NCI-H345 treated with DMSO at 0.1 percent for 48 hours (cell line): ENCODE data around the gene TMEM86A.

Experiments used
- DNase-seq: peaks from one replicate; lab custom pipeline; 2025; ENCODE audit not compliant: unreplicated experiment; lab: John Stamatoyannopoulos, UW

TMEM86A gene

DNA sequence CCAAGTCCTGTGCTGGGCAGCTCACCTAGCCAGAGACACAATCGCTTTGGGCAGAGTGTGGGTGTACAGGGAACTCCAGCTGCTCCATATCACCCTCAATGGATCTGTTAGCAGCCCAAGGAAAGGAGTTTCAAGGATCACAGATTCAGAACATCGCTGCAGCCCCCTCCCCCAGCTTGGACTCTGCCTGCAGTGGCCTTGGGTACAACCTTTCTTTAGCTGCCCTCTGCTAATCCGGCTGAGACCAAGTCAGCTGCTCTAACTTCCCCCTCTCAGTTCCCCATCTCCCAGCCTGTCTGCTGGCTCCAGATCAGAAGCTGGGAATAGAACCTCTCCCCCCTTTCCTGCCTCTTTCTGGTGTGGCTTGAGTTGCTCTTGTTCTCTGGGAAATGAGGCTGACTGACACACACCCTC lies 1.3 kb downstream of the TMEM86A start:
- DNase-seq: no peak

DNA sequence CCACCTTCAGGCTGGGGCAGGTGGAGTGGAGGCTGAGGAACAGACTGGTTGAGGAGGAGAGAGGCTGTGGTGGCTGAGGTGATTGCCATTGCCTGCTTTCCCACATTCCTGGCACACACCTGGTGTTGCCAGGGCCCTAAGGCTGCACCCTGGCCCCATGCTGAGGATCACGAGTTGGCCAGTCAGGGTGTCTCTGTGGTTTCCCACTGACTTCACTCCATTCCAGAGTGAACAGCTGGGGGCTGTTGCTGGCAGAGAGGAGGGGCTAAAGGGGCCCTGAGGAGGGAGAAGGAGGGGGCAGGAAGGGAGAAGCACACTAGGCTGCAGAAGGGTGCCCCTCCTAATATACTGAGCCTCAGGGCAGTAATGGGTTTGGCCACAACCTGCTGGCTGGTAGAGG lies 1.8 kb downstream of the TMEM86A start:
- no peak for DNase-seq

DNA sequence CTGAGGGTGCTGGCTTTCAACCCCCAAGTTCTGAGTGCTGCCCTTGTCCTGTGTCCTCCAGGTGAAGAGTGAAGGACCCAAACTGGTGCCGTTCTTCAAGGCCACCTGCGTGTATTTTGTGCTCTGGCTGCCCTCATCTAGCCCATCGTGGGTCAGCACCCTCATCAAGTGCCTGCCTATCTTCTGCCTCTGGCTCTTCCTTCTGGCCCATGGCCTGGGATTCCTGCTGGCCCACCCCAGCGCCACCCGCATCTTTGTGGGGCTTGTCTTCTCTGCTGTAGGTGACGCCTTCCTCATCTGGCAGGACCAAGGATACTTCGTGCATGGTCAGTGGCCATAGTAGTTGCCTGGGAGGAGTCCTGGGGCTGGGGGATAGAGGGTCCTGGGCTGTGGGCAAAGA lies 2.3 kb downstream of the TMEM86A start:
- no peak for DNase-seq

DNA sequence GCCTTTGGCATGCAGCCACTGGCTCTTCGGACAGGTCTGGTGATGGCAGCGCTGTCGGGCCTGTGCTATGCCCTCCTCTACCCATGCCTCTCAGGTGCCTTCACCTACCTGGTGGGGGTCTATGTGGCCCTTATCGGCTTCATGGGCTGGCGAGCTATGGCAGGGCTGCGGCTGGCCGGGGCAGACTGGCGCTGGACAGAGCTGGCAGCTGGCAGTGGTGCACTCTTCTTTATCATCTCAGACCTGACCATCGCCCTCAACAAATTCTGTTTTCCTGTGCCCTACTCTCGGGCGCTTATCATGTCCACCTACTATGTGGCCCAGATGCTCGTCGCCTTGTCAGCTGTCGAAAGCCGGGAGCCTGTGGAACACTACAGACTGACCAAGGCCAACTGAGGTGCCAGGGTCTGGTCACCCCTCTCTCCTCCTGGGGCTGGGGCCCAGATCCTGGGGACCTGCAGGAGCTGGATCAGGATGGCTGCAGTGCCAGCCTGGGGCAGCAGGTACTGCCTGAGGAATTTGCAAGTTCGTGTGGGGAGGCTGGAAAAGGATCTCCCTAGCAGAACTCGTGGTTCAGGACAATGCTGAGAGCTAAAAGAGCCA lies 3.1 kb downstream of the TMEM86A start:
- DNase-seq: no peak

DNA sequence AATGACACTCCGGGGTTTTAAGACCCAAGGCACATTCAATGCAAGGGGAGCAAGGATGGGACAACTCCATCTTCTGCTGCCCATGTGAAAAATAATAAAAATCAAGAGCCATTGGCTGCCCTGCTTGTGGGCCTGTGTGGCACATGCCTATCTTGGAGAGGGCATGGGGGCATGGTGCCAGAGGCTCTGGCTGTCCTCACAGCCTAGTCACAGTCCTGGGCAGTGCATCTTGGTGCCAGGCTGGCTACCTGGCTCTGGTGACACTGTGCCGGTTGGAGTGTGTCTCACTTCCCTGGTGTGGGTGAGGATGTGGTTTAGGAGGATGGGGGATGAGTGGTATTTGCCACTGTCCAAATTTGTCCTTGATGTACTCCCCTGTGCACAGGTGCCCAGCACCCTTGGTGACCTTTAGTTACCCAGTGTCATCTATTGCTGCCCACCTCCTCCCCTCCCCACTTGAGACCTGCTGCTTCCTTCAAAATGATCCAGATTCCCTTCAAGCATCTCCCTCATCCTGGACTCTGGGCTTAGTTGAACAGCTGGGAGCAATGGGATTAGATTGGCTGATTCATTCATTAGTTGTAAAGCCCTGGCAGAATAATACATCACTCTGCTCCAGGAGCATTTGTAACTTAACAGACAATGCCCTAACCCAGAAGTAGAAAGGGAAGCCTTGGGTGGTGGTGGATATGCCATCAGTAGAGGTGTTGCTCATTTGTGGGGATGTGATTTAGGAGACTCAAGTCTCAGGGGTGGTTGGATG lies 4.6 kb downstream of the TMEM86A start:
- DNase-seq: no peak

DNA sequence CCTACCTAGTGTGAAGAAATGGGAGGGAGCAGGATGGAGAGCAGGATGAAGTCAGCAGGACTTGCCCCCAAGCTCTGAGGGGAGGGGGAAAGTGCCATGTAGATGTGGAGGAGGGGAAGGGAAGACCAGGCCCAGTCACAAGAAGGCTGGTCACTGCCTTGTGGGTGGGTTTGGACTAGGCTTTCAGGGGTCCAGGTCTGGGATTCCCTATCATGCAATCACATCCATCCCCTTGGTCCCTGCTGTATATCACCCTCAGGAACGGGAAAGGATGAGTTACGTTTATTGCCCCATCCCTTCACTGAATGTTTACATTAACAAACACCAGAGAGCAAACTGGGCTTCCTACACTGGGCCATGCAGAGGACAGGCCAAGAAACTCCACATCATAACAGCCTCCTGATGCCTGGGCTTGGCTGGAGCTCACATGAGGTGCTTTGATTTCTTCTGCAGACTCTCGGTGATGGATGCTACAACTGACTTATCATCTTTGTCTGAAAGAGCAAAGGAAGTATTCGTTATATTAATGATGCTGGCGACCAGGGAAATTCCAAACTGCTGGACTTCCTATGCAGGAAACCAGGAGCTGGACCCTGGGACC lies 5.6 kb downstream of the TMEM86A start:
- DNase-seq: no peak

DNA sequence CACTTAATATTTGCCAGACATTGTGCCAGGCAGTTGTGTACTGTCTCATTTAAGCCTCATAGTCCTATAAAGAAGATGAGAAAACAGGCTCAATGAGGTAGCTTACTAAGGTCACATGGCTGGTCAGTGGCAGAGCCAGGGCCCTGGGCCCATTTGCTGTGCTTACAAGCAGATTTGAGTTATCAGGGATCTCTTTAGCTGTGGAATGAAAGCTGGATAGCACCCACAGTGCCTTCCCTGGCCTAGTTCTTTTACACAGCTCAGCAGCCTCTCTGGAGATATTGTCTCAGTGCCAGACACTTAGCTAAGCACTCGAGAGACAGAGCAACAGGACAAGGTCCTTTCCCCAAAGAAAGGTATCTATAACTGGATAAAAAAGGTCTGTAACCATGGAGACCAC lies 6.1 kb downstream of the TMEM86A start:
- no peak for DNase-seq

DNA sequence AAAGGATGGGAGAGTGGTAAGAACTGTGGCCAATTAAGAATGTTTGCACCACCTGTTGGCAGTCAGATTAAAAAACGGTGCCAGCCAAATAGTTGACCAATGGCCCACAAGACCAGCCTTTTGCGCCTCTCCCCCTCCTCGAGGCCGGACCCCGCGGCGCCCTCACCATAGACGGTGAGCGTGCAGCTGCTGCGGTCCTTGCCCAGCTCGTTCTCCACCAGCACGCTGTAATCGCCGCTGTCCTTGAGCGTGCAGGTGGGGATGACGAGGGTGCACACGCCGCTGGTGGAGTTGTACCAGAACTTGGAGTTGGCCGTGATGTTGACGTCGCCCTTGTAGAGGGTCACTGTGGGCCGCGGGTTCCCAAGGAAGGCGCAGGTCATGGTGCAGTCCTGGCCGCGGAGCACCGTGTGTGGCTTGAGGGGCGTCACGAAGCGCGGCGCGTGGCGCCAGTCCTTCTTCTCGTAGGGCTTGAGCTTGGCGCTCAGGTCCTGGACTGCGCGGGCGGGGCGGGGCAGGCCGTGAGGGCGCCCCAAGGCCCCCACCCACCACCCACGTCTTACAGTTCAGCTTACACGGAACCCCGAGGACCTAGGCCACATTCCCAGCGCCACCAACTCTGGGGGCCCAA lies 7.2 kb downstream of the TMEM86A start:
- no peak for DNase-seq

DNA sequence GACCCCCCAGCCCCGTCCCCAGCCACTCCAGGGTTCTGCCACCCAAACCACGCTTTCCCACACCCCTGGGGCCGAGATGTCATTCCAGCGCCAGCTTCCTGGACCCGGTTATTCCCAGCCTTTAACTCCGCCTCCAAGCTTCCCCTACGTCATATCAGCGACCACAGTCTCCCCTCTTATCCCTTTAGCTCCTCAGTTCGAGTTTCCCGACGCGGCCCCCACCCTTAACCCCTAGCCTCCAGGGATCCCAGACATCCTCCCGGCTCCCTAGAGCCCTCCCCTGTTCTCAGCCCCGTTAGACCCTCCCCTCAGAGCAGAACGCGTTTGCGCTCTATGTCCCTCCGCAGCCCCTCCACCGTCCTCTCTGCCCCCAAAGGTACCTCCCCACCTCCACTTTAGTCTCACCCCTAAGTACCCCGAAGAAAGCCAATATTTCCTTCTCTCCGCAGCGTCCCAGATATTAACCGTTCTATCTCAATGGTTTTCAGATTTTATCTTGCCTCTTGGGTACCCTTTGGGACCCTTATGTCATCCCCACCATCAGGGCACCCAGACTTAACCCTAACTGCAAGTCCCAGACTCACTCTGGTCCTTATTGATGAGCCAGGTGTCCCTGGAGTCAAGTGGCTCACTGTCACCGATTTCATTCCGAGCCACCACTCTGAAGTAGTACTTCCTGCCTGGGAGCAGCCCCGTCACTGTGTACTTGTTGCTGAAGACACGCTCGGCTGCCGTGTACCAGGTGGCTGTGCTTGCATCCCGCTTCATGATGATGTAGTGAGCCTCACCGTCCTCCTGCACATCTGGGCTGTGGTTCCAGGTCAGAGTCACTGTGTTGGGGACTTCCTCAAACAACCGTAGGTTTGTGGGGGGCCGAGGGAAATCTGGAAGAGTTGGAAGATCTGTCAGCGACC lies 8.0 kb downstream of the TMEM86A start:
- DNase-seq: peak; percentile 33

DNA sequence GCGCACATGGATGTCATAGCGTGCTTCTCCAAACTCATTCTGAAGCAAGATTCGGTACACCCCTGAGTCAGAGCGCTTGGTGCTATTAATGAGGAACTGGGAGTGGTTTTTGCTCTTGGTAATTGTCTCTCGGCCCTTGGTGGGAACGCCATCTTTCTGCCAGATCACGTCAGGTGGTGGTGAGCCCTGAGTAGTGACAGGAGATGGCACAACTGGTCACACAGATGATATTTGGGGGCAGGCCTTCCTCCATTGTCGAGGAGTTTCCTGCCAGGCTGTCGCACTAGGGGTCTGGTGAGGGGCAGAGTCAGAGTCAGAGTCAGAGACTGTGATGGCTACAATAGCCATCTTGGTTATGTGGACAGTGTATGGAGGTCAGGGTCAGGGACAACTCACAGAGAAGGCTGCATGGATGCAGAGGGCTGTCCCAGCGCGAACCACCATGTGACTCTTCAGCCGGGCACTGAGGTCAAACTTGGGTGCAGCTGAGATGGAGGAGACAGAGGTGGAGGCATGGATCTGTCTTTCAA lies 9.3 kb downstream of the TMEM86A start:
- no peak for DNase-seq

DNA sequence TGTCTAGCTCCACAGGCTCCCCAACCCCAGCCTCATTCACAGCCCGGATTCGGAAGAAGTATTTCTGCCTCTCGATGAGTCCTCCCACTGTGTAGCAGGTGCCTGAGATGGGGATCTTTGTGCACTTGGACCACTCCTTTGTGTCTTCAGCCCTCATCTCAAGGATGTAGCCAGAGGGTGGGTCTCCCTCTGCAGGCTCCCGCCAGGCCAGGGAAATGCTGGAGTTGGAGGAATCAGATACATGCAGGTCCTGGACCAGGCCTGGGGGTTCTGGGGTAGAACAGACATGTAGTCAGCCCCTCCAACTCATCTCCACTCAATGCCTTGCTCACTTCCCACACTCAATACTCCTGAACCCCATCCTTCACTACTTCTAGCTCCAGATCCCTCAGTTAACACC lies 10.8 kb downstream of the TMEM86A start:
- DNase-seq: no peak

DNA sequence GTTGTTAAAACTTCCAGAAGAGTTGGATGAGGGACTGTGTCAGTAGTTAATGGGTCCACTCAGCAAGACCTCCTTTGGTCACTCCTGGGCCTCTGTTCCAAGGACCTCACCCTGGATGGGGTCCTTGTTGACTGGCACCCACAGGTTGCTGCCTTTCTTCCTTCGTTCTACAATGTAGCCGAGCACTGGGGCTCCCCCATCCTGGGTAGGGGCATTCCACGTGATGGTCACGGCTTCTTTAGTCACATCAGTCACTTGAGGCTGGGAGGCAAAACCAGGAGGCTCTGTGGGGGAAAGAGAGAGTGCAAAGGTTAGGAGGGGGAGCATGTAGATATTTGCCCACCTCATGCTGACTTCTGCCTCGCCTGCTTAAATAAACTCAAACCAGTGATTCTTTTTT lies 12.0 kb downstream of the TMEM86A start:
- DNase-seq: no peak

DNA sequence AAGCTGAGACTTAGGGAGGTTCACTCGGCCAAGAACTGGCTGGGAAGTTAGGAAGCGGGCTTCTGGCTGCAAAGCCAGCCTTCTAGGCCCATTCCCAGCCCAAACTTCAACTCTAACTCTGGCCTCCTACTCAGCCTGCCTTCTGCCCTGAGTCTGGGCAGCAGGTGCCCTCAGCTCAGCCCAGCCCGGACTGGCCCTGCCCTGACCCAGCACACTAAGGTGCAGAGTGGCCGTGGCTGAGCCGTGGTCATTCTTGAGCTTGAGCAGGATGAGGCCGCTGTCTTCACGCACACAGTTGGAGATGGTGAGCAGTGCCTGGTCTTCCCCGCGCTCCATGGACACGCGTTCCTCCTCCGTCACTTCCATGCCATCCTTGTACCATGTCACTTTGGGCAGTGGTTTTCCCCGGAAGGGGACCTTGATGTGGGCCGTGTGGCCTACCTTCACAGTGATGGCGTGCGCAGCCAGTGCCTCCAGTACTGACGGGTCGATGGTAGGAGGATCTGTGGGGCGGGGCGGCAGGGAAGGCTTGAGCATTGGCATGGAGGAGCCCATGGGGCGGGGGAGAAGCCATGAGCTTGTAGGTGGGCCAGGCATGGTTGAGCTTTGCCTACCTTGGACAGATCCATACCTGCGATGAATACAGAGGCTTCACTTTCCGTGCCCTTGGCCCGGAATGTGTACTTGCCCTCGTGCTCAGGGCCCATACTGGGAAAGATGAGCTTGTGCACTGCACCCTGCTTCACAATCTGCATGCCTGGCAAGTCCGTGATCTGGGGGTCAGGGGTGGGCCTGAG lies 15.3 kb downstream of the TMEM86A start:
- DNase-seq: no peak

DNA sequence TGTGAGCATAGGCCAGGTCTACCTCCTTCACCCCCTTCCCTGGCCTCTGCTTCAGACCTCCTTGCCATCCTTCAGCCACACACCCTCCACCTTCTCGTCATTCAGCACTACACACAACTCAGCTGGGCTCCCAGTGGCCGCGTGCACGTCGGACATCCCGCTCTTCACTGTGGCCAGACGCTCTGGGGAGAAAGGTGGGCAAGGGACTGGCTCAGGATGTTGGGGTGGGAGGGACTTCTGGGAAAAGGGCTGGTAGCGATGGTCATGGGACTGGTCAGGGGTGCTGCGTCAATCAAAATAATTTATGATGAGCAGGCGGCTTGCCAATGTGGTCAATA lies 15.8 kb downstream of the TMEM86A start:
- DNase-seq: no peak

DNA sequence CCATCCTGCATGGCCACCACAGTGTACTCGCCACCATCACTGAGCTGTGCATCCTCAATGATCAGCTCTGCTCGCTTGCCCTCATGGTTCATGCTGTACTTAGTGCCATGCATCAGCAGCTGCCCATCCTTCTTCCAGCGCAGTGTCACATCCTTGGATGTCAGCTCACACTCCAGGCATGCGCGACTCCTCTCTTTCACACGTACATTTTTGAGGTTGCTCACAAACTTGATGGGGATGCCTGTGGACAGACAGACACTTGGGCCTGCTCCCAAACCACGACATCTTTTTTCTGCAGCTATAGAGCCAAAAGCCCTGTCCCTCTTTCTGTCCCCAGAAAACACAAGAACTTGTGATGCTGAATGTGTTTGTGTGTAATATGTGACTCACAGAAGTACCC lies 16.9 kb downstream of the TMEM86A start:
- DNase-seq: no peak

DNA sequence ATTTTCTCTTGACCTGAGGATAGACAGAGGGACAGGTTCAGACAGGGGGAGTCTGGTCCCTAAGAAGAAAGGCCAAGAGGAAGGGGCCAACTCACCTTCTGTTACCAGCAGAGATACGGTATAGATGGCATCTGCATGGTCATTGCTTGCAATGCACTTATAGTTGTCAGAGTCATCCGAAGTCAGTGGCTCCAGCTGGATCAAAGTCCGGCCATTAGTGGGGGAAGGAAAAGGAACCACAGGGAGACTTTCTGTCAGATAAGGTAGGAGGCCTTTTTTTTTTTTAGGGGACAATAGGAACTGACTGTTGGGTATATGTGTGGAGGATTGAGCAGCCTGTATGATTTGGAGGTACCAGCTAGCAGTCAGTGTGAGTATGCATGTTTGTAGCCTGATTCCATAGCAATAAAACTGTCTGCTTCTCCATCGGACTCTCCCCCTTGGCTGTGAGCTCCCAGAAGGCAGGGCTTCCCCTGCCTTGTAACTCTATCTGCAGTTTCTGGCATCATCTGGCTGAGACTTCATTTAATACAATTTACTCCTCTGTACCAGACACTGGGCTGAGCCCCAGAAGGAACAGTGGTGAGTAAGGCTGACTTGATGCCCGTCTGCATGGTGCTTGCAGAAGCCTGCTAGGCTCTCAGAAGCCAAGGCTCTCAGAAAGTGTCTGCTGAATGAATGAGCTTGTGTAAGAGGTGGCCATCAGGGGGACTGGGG lies 21.7 kb downstream of the TMEM86A start:
- no peak for DNase-seq

DNA sequence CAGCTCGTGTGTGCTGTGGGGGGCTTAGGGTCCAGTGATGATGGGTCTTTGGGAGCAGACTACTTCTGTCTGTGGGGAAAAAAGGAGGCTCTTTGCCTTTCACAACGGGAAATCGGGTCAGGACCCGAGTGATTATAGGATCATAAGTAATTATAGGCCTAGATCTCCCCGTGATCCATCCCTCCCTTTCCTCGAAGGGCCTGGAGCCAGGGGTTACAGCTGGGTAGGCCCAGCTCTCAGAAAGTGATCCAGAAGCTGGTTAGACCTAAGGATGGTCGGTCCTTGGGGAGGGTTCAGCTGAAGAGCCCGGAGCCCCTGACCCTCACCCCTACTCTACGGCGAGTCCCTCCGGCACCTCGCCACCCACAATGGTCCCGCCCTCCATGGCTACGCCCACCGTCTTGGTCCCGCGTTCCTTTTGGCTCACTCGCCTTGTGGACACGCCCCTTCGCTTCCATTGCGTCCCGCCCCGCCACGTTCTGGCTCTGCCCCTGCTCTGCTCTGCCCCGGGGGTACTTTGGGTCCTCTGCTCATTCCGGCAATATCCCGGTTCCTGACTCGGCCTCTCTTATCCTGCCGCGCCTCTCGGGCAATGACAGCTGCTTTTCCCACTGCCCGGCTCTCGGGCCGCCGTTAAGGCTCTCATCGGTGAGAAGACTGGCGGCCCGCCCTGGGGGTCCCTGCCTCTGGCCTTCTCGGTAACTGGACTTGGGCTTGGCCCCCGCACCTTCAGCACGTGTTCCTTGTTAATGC lies 22.4 kb downstream of the TMEM86A start:
- DNase-seq: no peak

DNA sequence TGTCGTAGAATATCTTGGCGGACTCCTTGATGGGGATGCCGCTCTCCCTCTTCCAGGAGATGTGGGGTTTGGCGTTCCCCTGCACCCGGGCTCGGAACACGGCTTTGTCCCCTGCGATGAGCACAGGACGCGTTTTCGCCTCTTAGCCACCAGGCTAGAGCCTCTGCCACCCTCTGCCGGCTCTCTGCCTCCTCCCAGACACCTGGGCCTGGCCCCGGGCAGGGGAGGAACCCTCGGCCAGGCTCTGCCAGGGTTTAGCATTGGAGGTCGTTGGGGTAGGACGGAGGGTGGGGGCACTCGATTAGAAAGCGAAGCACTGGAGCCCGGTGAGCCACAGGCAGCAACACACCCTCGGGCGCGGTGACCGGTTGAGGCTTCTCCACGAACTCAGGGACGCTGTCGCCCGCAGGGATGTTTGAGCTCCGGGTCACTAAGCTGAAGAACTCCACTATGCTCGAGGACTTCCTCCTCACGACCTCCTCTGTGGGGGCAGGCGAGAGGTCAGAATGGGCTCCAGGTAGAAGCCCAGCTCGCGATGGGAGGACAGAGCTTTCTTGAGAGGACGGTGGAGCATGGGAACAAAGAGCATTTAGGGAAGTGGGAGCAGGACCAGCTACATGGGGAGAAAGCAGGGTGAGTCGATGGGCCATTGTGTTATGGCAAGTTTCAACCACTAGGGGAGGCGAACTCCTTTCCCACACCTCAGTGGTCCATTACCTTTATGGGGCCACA lies 23.1 kb downstream of the TMEM86A start:
- no peak for DNase-seq
